K562 (cell line): ENCODE data around the gene SLC35G2. TPM values are rescaled to one million over a fixed set of nuclear protein-coding genes. Genes with fewer than 3 reads are reported as not detected.

ENCODE experiments used
- ATAC-seq: fragments of 200-7000 bp; cut with Tn5 transposase; 3 replicates; pipeline ENCODE4 v1.9.1; 2020; ENCODE audit warnings: moderate library complexity
- BruUV-seq: library from RNA; stranded (reverse); fragments of 400-500 nt; replicated peaks from 2 replicates; lab custom pipeline; 2021; lab: Mats Ljungman, UMichigan
- CTCF ChIA-PET: fragments of 300-600 bp; formaldehyde crosslinking; extraction: SDS; loops from one replicate; lab custom pipeline; 2021; ENCODE audit warnings: low intra/inter-chr PET ratio; lab: Yijun Ruan, JAX
- POLR2A ChIA-PET: fragments of 300-600, 350-650 bp; sonication (Branson Sonifier 250); formaldehyde crosslinking; extraction: SDS; loops from one replicate; lab custom pipeline; 2021; ENCODE audit warnings: antibody characterized with exemption, inconsistent platforms; lab: Yijun Ruan, JAX
- DNase-seq, 4 experiments: peaks; one replicate each; pipeline versions ENCODE4 v3.0.0 to v3.0.0-alpha.2; 2011 to 2018; ENCODE audit warnings: low spot score in 3 of 4, mixed read lengths in 3 of 4; ENCODE audit errors: extremely low read depth in 1 of 4
- FAIRE-seq: peaks from 2 replicates; lab custom pipeline; 2011; peaks lifted over from hg19 to GRCh38; lab: Jason Lieb, UNC
- H2AFZ ChIP-seq: 2 replicates; pipeline ENCODE4 v1.6.0; 2011; ENCODE audit warnings: low read depth, low read length, control low read depth, inconsistent platforms
- H3K27ac ChIP-seq: fragments of 200-600 bp; 3 replicates; pipeline ENCODE4 v1.8.0; 2011; ENCODE audit warnings: low read depth, mild to moderate bottlenecking, control low read depth, inconsistent platforms, low read length, moderate library complexity, mixed read lengths; ENCODE audit errors: extremely low read depth
- H3K27me3 ChIP-seq, 2 experiments: fragments of 300-600 bp in 1 of 2; 2 replicates in 1 of 2; 3 replicates in 1 of 2; pipeline versions ENCODE4 v1.6.0 to v1.8.0; 2011; ENCODE audit warnings: inconsistent platforms in 2 of 2, low read length in 2 of 2, mild to moderate bottlenecking in 1 of 2, mixed read lengths in 1 of 2, moderate library complexity in 1 of 2; ENCODE audit not compliant: control insufficient read depth in 2 of 2, insufficient read depth in 2 of 2
- H3K36me3 ChIP-seq: fragments of 300-600 bp; 3 replicates; pipeline ENCODE4 v1.8.0; 2011; ENCODE audit warnings: mild to moderate bottlenecking, low read length, inconsistent platforms; ENCODE audit not compliant: control insufficient read depth, insufficient read depth
- H3K4me1 ChIP-seq, 2 experiments: fragments of 200-600 bp in 1 of 2; replicated peaks in 1 of 2; 2 replicates in 1 of 2; 3 replicates in 1 of 2; pipeline versions ENCODE4 v1.5.1 to v1.8.0; 2011; ENCODE audit warnings: inconsistent platforms in 2 of 2, low read length in 2 of 2, mild to moderate bottlenecking in 1 of 2, mixed read lengths in 1 of 2, moderate library complexity in 1 of 2; ENCODE audit not compliant: control insufficient read depth in 2 of 2, insufficient read depth in 2 of 2
- H3K4me2 ChIP-seq: 2 replicates; pipeline ENCODE4 v1.6.1; 2011; ENCODE audit warnings: low read length, control low read depth, inconsistent platforms, mixed read lengths; ENCODE audit not compliant: insufficient read depth
- H3K4me3 ChIP-seq: fragments of 200-600 bp; sonication (generic), shearing (Covaris generic); 2 replicates; pipeline ENCODE4 v1.5.1; 2016; ENCODE audit warnings: control low read depth, inconsistent platforms
- H3K79me2 ChIP-seq: fragments of 200-600 bp; 3 replicates; pipeline ENCODE4 v1.8.0; 2011; ENCODE audit warnings: low read length, inconsistent platforms; ENCODE audit not compliant: control insufficient read depth, insufficient read depth
- H3K9ac ChIP-seq, 2 experiments: 2 replicates each; pipeline versions ENCODE4 v1.6.0 to v1.6.1; 2011; ENCODE audit warnings: low read depth in 2 of 2, low read length in 2 of 2, control low read depth in 1 of 2, inconsistent platforms in 1 of 2, mild to moderate bottlenecking in 1 of 2, mixed read lengths in 1 of 2; ENCODE audit not compliant: insufficient read depth in 1 of 2
- H3K9me1 ChIP-seq: one replicate; pipeline ENCODE4 v1.6.0; 2011; ENCODE audit warnings: inconsistent platforms, mild to moderate bottlenecking, low read length, moderate library complexity; ENCODE audit not compliant: control insufficient read depth, insufficient read depth
- H3K9me3 ChIP-seq: replicated peaks from 2 replicates; pipeline ENCODE4 v1.5.1; 2011; ENCODE audit warnings: low read depth, low read length, inconsistent platforms; ENCODE audit not compliant: control insufficient read depth, insufficient read depth
- H4K20me1 ChIP-seq: replicated peaks from 2 replicates; pipeline ENCODE4 v1.6.1; 2011; ENCODE audit warnings: low read length, inconsistent platforms, mixed read lengths; ENCODE audit not compliant: control insufficient read depth, insufficient read depth
- BCLAF1 ChIP-seq, 2 experiments: fragments of 450-650 bp in 1 of 2; IDR thresholded peaks; 2 replicates each; pipeline ENCODE4 v1.6.1; 2011 to 2017; ENCODE audit warnings: low read depth in 2 of 2, antibody characterized with exemption in 1 of 2, borderline replicate concordance in 1 of 2, low read length in 1 of 2, mild to moderate bottlenecking in 1 of 2, mixed read lengths in 1 of 2; ENCODE audit not compliant: control insufficient read depth in 1 of 2
- CREB5 ChIP-seq: fragments of 250-450 bp; sonication (Bioruptor Pico); IDR thresholded peaks from 2 replicates; pipeline ENCODE4 v1.5.0; 2020; ENCODE audit warnings: mild to moderate bottlenecking
- MAFG ChIP-seq: fragments of 450-650 bp; conservative IDR thresholded peaks from 2 replicates; pipeline ENCODE4 v1.6.1; 2016; ENCODE audit warnings: missing genetic modification characterization, missing compliant biosample characterization
- RUNX1 ChIP-seq: sonication (generic); IDR thresholded peaks from 2 replicates; pipeline ENCODE4 v1.6.1; 2016; ENCODE audit warnings: antibody characterized with exemption, low read depth
- SAP30 ChIP-seq: fragments of 200-600 bp; sonication (generic); IDR thresholded peaks from 2 replicates; pipeline ENCODE4 v1.6.1; 2012; ENCODE audit warnings: borderline replicate concordance, low read depth, mild to moderate bottlenecking, moderate library complexity, low read length, control low read depth, inconsistent platforms; ENCODE audit not compliant: insufficient read depth, poor library complexity, severe bottlenecking
- SMARCB1 ChIP-seq: IDR thresholded peaks from 2 replicates; pipeline ENCODE4 v1.6.1; 2011; ENCODE audit warnings: improper control_type of control experiment, low read depth; ENCODE audit not compliant: insufficient read length
- SREBF1 ChIP-seq: fragments of 150-350 bp; IDR thresholded peaks from 2 replicates; pipeline ENCODE4 v1.6.1; 2014; ENCODE audit warnings: antibody characterized with exemption, low read depth, low read length, borderline replicate concordance
- ZFP1 ChIP-seq: fragments of 450-650 bp; formaldehyde crosslinking; IDR thresholded peaks from 2 replicates; pipeline ENCODE4 v1.4.0; 2020; ENCODE audit warnings: mild to moderate bottlenecking, mixed read lengths
- ZNF224 ChIP-seq: sonication (generic); formaldehyde crosslinking; IDR thresholded peaks from 2 replicates; pipeline ENCODE4 v1.8.0; 2022; ENCODE audit warnings: mild to moderate bottlenecking, missing genetic modification reagents
- ZNF41 ChIP-seq: fragments of 250-450 bp; sonication (Bioruptor Pico); conservative IDR thresholded peaks from 2 replicates; pipeline ENCODE4 v1.4.0; 2020; ENCODE audit warnings: mild to moderate bottlenecking
- WGBS: fragments of 100-300 bp; shearing (Covaris generic); methylation state at CpG from one replicate; pipeline ENCODE4 v1.1.6; 2016; ENCODE audit warnings: low coverage, mixed read lengths; ENCODE audit not compliant: insufficient coverage; ENCODE audit errors: missing lambda C conversion rate; 5-methylcytosine and 5-hydroxymethylcytosine counted together
- in situ Hi-C: fragments of 300-500 bp; cut with MboI; formaldehyde crosslinking; loops from 4 replicates; pipeline ENCODE4 v1.15.0; 2018; ENCODE audit warnings: inconsistent platforms, mixed read lengths
- intact Hi-C: fragments of 100-400 bp; cut with micrococcal nuclease; formaldehyde crosslinking; loops from 2 replicates; pipeline ENCODE4 v1.14.2; 2022
- polyA plus RNA-seq, 8 experiments: library from polyadenylated mRNA; depleted of rRNA in 4 of 8; stranded (reverse) in 5 of 8; unstranded in 3 of 8; fragments of >200 nt; fragmentation: Nextera tagmentation in 2 of 8; fragmentation: Illumina TruSeq in 1 of 8; extraction: Ambion mirVana in 2 of 8; extraction: Trizol in 1 of 8; gene quantifications; 2 replicates each; pipeline versions ENCODE4 v1.2.1 to v1.2.3, GENCODE V29; 2011 to 2014; ENCODE audit warnings: inconsistent platforms in 1 of 8, missing spikeins in 1 of 8
- total RNA-seq, 7 experiments: library from RNA; depleted of rRNA in 6 of 7; stranded (reverse); fragments of >200 nt in 6 of 7; fragmentation: Illumina TruSeq in 2 of 7; extraction: Trizol in 2 of 7; gene quantifications; 2 replicates each; pipeline versions ENCODE4 v1.2.1 to v1.2.3, GENCODE V29; 2011 to 2021; ENCODE audit warnings: low replicate concordance in 1 of 7

SLC35G2 gene
- total and polyA plus RNA-seq, 9 of the 15 experiments (the other 6 are each of a cell fraction or from before 2014, with no cell fraction given): 2.6 to 5.9 (median 3.2) TPM

- TF ChIP-seq CREB5 (CRISPR knock-in tag): no peak
- TF ChIP-seq RUNX1: no peak
- no peak for TF ChIP-seq ZFP1 (CRISPR knock-in tag)
- TF ChIP-seq MAFG: no peak
- no peak for TF ChIP-seq BCLAF1 (IDR thresholded peaks at IDR 0.05; ENCODE audit: borderline replicate concordance in 1 of 2, control insufficient read depth in 1 of 2, low read depth in 2 of 2, low read length in 1 of 2)
- no peak for TF ChIP-seq ZNF224 (CRISPR knock-in tag)
- TF ChIP-seq, all 486 proteins: peak for 65
Observed at GRCh38 chr3:136840252-136840651, 21.3 kb downstream of the SLC35G2 start (continued).

- FAIRE-seq (no peak), DNase-seq (no peak), ATAC-seq (no peak)
- ChIA-PET CTCF (no interaction called here), POLR2A (interaction anchor here (1.2 kb wide), 1 partner anchor 26 kb away, joined by 3 read pairs; no protein-coding TSS in a partner anchor)
- no peak overlapping the region for H2AFZ ChIP-seq
- H3K4me3 ChIP-seq: no peak overlapping the region
- no peak for TF ChIP-seq SMARCB1
- TF ChIP-seq SAP30: no peak
- no peak for TF ChIP-seq ZNF41 (CRISPR knock-in tag)
- no peak for TF ChIP-seq SREBF1
- no peaks in the 10 kb centered on the region for H3K9me3 ChIP-seq
- intact Hi-C loops (no loop called here), in situ Hi-C loops (no loop called here)
- BruUV-seq: no TSS peak
- H4K20me1 ChIP-seq: no peaks in the 10 kb centered on the region
- H3K9me1 ChIP-seq: no peaks in the 10 kb centered on the region
- no peaks in the 10 kb centered on the region; the same call in 2 of the 3 replicates for H3K79me2 ChIP-seq
- H3K36me3 ChIP-seq: peaks cover 18% of the 10 kb centered on the region; the same call in 2 of the 3 replicates
- H3K9ac ChIP-seq: no peak overlapping the region
- H3K4me2 ChIP-seq: no peak overlapping the region
- WGBS: no CpG with 5 or more reads among the region's 1 CpG
- no peaks in the 10 kb centered on the region for H3K27me3 ChIP-seq
- no peak overlapping the region for H3K27ac ChIP-seq
- H3K4me1 ChIP-seq: peaks cover 0 to 19% of the 10 kb centered on the region in 2 experiments
Observed at GRCh38 chr3:136842294-136842693, 23.4 kb downstream of the SLC35G2 start.
